ENCODE data around the gene ADGRV1. TPM values are rescaled to one million over a fixed set of nuclear protein-coding genes. Genes with fewer than 3 reads are reported as not detected.

Gene ADGRV1
- total and polyA plus RNA-seq, 8 donors: 12.5 to 36.4 (median 16.9) TPM

DNA sequence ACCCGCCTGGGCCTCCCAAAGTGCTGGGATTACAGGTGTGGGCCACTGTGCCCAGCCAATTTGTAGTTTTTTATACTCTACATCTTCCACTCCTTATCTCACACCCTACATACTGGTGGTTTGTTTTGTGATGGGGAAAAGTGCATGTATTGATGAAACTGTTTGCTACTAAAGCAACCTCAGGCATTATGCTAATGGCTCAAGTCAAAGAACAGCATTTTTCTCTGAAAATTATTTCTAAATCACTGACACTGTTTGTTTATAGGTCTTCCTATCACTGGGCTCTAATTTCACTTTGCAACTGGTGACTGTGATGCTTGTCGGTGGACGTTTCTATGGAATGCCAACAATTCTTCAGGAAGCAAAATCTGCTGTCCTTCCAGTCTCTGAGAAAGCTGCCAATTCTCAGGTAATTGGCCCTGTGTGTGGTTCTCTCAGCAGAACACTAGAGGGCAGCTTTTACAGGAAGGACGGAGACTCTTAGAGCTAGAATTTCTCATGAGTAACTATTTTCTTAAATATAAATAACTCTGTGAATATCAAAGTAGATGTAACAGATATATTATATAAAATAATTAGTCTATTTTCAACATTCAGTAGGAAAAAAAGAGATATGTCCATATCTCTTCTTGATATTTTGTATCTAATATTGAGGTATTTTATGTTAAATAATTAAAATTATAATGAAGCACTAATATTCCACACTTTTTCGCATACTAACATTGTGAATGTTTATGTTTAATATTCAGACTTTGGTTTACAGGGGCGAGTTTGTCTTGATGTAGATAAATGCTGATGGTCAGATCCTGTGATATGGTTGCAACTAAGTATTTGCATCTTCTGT, 244.1 kb downstream of the ADGRV1 start:
- peak in 1 of 4 donors; percentile 13 for DNase-seq
- peaks cover 0 to 5% of the 10 kb centered on the region in 2 donors for H3K9me3 ChIP-seq
- no peak overlapping the region for H3K4me3 ChIP-seq
- no peaks in the 10 kb centered on the region for H3K36me3 ChIP-seq
- no peaks in the 10 kb centered on the region for H3K4me1 ChIP-seq
- peak; percentile 96 for ATAC-seq
- no peak overlapping the region for H3K27ac ChIP-seq
- no peaks in the 10 kb centered on the region for H3K27me3 ChIP-seq
- peak; percentile 54 to 63 for TF ChIP-seq CTCF (IDR thresholded peaks at IDR 0.05)
- intact Hi-C loops (cut with DNase I): no loop called here

DNA sequence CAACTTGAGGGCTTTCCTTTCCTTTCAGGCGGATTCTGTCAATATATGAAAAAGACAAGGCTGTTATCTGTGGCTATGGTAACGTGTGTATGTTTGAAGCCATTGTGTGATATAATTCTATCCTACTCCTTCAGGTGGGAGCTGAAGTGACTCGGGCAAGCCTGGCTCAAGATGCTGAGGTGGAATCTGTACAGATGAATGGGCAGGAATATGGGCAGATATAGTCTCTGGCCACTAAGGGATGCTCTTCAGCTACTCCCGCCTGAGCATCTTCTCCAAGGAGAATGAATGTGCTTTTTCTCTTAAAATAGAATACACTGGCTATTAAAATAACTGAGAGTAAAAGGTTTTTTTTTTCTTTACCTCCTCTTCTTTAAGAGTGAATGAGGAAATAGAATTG, 244.8 kb downstream of the ADGRV1 start:
- Histone ChIP-seq H3K9me3 (peaks cover 0 to 4% of the 10 kb centered on the region in 2 donors), H3K4me1 (no peaks in the 10 kb centered on the region), H3K27ac (no peak overlapping the region), H3K36me3 (no peaks in the 10 kb centered on the region), H3K27me3 (no peaks in the 10 kb centered on the region), H3K4me3 (no peak overlapping the region)
- DNase-seq (no peak), ATAC-seq (no peak)
- no peak for TF ChIP-seq CTCF (IDR thresholded peaks at IDR 0.05)
- intact Hi-C loops (cut with DNase I): no loop called here

- DNase-seq: no peak
- peaks cover 0 to 4% of the 10 kb centered on the region in 2 donors for H3K9me3 ChIP-seq
- H3K36me3 ChIP-seq: no peaks in the 10 kb centered on the region
- intact Hi-C loops (cut with DNase I): no loop called here
- no peak for TF ChIP-seq CTCF (IDR thresholded peaks at IDR 0.05)
- H3K27me3 ChIP-seq: no peaks in the 10 kb centered on the region
- no peak overlapping the region for H3K4me3 ChIP-seq
- no peak overlapping the region for H3K27ac ChIP-seq
- no peak for ATAC-seq
- no peaks in the 10 kb centered on the region for H3K4me1 ChIP-seq
These were observed 245.3 kb downstream of the ADGRV1 start for GRCh38 chr5:90803876-90804275.

DNA sequence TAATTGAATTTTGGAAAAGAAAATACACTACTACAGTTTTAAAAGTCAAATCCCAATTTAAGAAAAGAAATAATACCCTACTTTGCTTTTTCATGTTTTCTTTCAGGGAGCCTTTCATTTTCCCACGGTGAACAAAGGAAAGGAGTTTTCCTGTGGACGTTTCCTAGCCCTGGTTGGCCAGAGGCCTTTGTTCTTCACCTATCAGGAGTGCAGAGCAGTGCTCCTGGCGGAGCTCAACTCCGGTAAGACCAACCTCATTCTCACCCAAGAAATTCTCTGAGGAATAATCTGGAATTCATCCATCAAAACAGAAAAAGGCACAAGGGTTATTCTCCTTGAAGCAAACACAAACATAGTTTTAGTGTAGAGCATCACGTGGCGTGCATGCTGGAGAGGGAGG, 248.9 kb downstream of the ADGRV1 start:
- Histone ChIP-seq H3K9me3 (no peaks in the 10 kb centered on the region), H3K4me3 (no peak overlapping the region), H3K4me1 (no peaks in the 10 kb centered on the region), H3K27me3 (no peaks in the 10 kb centered on the region), H3K36me3 (no peaks in the 10 kb centered on the region), H3K27ac (no peak overlapping the region)
- intact Hi-C loops (cut with DNase I): no loop called here
- TF ChIP-seq CTCF (IDR thresholded peaks at IDR 0.05): no peak
- ATAC-seq: no peak
- DNase-seq: no peak

DNA sequence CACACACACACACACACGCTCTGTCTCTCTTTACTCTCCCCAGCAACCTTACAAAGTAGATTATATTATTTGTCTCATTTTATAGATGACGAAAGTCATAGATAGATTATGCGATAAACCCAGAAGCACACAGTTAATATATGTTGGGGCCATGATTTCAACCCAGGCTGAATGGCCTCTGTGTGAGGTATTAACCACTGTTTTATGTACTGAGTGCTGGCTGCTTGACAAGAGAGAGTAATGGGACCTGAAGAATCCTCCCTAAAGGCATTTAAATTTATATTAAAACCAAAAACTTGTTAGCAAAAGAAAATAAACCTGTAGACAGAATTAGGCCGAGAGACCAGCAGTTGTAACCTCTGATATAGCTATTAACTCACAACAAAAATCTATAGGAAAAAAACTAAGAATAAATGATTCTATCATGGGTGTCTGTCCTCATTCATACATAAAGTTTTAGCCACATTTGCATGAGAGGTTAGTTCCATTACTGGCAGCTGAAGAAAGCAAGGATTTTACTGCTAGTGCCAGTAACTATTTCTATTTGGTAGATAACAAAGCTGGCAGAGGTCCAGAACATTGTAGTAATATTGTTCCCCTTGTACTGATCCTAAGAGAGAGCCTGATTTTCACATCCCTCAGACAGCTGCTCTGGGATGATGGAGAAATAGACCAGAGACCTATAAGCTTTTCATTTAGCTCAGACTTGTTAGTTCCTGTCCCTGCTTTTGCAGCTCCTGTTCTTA, 250.9 kb downstream of the ADGRV1 start:
- Histone ChIP-seq H3K4me1 (no peaks in the 10 kb centered on the region), H3K27ac (no peak overlapping the region), H3K9me3 (no peaks in the 10 kb centered on the region), H3K4me3 (no peak overlapping the region), H3K36me3 (no peaks in the 10 kb centered on the region), H3K27me3 (no peaks in the 10 kb centered on the region)
- no peak for TF ChIP-seq CTCF (IDR thresholded peaks at IDR 0.05)
- DNase-seq (peak in 1 of 4 donors; percentile 7), ATAC-seq (no peak)
- intact Hi-C loops (cut with DNase I): no loop called here
